ENCODE measurements around the gene AQP12A. TPM values are rescaled to one million over a fixed set of nuclear protein-coding genes. Genes with fewer than 3 reads are reported as not detected.

The AQP12A gene
- total and polyA plus RNA-seq, 2 experiments from 2014 or later = not detected

DNA sequence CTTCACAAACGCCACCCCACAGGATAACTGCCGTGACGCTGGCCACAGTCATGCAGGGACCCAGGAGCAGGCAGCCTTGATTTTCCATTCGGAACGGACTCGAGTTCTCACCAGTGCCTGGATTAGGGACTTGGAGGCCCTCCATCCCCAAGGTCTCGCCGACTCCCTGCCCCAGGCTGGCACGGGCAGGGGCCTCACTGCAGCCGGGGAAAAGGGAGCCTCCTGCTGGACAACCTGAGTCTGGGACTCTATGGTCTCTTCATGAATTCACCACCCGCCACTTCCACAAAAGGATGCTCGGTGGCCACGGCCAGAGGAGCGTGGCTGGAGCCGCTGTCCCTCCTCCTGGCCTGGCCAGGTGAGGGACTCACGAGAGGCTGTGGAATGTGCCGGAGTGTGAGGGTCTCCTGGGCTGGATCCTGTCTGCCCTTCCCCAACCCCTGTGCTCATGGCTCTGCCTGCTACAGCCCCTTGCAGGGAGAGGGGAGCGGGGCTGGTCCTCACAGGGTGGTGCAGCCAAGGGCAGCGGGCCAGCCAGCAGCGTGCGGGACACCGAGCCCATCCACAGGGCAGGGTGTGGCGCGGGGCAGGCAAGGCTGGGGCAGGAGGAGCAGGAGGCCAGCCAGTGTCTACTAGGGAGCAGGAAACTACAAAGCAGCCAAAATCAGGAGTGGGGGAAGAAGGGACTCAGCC is 42.3 kb downstream of the AQP12A start (continued):
- TF ChIP-seq, protein P1, sequence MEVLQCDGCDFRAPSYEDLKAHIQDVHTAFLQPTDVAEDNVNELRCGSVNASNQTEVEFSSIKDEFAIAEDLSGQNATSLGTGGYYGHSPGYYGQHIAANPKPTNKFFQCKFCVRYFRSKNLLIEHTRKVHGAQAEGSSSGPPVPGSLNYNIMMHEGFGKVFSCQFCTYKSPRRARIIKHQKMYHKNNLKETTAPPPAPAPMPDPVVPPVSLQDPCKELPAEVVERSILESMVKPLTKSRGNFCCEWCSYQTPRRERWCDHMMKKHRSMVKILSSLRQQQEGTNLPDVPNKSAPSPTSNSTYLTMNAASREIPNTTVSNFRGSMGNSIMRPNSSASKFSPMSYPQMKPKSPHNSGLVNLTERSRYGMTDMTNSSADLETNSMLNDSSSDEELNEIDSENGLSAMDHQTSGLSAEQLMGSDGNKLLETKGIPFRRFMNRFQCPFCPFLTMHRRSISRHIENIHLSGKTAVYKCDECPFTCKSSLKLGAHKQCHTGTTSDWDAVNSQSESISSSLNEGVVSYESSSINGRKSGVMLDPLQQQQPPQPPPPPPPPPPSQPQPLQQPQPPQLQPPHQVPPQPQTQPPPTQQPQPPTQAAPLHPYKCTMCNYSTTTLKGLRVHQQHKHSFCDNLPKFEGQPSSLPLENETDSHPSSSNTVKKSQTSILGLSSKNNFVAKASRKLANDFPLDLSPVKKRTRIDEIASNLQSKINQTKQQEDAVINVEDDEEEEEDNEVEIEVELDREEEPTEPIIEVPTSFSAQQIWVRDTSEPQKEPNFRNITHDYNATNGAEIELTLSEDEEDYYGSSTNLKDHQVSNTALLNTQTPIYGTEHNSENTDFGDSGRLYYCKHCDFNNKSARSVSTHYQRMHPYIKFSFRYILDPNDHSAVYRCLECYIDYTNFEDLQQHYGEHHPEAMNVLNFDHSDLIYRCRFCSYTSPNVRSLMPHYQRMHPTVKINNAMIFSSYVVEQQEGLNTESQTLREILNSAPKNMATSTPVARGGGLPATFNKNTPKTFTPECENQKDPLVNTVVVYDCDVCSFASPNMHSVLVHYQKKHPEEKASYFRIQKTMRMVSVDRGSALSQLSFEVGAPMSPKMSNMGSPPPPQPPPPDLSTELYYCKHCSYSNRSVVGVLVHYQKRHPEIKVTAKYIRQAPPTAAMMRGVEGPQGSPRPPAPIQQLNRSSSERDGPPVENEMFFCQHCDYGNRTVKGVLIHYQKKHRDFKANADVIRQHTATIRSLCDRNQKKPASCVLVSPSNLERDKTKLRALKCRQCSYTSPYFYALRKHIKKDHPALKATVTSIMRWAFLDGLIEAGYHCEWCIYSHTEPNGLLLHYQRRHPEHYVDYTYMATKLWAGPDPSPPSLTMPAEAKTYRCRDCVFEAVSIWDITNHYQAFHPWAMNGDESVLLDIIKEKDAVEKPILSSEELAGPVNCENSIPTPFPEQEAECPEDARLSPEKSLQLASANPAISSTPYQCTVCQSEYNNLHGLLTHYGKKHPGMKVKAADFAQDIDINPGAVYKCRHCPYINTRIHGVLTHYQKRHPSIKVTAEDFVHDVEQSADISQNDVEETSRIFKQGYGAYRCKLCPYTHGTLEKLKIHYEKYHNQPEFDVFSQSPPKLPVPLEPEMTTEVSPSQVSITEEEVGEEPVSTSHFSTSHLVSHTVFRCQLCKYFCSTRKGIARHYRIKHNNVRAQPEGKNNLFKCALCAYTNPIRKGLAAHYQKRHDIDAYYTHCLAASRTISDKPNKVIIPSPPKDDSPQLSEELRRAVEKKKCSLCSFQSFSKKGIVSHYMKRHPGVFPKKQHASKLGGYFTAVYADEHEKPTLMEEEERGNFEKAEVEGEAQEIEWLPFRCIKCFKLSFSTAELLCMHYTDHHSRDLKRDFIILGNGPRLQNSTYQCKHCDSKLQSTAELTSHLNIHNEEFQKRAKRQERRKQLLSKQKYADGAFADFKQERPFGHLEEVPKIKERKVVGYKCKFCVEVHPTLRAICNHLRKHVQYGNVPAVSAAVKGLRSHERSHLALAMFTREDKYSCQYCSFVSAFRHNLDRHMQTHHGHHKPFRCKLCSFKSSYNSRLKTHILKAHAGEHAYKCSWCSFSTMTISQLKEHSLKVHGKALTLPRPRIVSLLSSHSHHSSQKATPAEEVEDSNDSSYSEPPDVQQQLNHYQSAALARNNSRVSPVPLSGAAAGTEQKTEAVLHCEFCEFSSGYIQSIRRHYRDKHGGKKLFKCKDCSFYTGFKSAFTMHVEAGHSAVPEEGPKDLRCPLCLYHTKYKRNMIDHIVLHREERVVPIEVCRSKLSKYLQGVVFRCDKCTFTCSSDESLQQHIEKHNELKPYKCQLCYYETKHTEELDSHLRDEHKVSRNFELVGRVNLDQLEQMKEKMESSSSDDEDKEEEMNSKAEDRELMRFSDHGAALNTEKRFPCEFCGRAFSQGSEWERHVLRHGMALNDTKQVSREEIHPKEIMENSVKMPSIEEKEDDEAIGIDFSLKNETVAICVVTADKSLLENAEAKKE (CRISPR knock-in tag; IDR thresholded peaks at IDR 0.05) = no peak
- TF ChIP-seq, protein P2, sequence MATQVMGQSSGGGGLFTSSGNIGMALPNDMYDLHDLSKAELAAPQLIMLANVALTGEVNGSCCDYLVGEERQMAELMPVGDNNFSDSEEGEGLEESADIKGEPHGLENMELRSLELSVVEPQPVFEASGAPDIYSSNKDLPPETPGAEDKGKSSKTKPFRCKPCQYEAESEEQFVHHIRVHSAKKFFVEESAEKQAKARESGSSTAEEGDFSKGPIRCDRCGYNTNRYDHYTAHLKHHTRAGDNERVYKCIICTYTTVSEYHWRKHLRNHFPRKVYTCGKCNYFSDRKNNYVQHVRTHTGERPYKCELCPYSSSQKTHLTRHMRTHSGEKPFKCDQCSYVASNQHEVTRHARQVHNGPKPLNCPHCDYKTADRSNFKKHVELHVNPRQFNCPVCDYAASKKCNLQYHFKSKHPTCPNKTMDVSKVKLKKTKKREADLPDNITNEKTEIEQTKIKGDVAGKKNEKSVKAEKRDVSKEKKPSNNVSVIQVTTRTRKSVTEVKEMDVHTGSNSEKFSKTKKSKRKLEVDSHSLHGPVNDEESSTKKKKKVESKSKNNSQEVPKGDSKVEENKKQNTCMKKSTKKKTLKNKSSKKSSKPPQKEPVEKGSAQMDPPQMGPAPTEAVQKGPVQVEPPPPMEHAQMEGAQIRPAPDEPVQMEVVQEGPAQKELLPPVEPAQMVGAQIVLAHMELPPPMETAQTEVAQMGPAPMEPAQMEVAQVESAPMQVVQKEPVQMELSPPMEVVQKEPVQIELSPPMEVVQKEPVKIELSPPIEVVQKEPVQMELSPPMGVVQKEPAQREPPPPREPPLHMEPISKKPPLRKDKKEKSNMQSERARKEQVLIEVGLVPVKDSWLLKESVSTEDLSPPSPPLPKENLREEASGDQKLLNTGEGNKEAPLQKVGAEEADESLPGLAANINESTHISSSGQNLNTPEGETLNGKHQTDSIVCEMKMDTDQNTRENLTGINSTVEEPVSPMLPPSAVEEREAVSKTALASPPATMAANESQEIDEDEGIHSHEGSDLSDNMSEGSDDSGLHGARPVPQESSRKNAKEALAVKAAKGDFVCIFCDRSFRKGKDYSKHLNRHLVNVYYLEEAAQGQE (IDR thresholded peaks at IDR 0.05; ENCODE audit: unreplicated experiment) = no peak
- TF ChIP-seq POLR2AphosphoS5 (IDR thresholded peaks at IDR 0.05; ENCODE audit: low read depth) = no peak
- no peak for TF ChIP-seq CREB1 (CRISPR knock-in tag; IDR thresholded peaks at IDR 0.05; ENCODE audit: low read depth)
- TF ChIP-seq NANOG (IDR thresholded peaks at IDR 0.05; ENCODE audit: borderline replicate concordance) = no peak
- no peak for TF ChIP-seq STAT1 (IDR thresholded peaks at IDR 0.05; ENCODE audit: unreplicated experiment)
- TF ChIP-seq JUNB (IDR thresholded peaks at IDR 0.05; ENCODE audit: unreplicated experiment) = no peak
